Esophagus squamous epithelium (tissue), 4 donors: Measurements from ENCODE around the gene WNT9B.

Experiments used
- CTCF ChIP-seq, 6 experiments: fragments of 450-650 bp in 4 of 6; fragments of 200-600 bp in 2 of 6; sonication (generic) in 2 of 6; IDR thresholded peaks; one replicate each; pipeline ENCODE4 v1.5.1; 2016 to 2019; ENCODE audit warnings: antibody characterized with exemption in 6 of 6, mild to moderate bottlenecking in 4 of 6, moderate library complexity in 4 of 6
- POLR2A ChIP-seq, 4 donors: fragments of 450-650 bp; IDR thresholded peaks; one replicate each; pipeline ENCODE4 v1.6.1; 2017; ENCODE audit warnings: antibody characterized with exemption in 4 of 4, mild to moderate bottlenecking in 4 of 4, moderate library complexity in 3 of 4

GRCh38 chr17:46826116-46826515, 25.3 kb upstream of the WNT9B start:
- TF ChIP-seq CTCF (IDR thresholded peaks at IDR 0.05) (no peak), POLR2A (IDR thresholded peaks at IDR 0.05) (no peak)
